ENCODE data around the gene TMEM86A.

DNA sequence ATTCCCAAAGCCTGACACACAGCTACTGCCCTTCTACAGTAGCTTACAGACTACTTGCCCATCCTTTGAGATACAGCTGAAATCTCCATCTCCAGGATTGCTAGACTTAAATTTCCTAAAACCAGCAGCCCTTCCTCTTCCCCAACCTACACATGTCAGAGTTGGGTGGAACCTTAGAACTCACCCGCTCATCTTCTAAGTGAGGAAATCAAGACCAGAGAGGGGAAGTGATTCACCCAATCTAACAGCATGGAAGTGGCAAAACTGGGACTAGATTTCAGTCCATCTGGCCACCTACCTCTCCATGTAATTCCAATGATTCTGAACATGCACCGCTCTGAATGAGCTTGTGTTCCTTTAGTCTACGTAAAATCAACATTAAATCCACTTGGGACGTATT is 1.0 kb upstream of the TMEM86A start:
- TF ChIP-seq, protein P1, sequence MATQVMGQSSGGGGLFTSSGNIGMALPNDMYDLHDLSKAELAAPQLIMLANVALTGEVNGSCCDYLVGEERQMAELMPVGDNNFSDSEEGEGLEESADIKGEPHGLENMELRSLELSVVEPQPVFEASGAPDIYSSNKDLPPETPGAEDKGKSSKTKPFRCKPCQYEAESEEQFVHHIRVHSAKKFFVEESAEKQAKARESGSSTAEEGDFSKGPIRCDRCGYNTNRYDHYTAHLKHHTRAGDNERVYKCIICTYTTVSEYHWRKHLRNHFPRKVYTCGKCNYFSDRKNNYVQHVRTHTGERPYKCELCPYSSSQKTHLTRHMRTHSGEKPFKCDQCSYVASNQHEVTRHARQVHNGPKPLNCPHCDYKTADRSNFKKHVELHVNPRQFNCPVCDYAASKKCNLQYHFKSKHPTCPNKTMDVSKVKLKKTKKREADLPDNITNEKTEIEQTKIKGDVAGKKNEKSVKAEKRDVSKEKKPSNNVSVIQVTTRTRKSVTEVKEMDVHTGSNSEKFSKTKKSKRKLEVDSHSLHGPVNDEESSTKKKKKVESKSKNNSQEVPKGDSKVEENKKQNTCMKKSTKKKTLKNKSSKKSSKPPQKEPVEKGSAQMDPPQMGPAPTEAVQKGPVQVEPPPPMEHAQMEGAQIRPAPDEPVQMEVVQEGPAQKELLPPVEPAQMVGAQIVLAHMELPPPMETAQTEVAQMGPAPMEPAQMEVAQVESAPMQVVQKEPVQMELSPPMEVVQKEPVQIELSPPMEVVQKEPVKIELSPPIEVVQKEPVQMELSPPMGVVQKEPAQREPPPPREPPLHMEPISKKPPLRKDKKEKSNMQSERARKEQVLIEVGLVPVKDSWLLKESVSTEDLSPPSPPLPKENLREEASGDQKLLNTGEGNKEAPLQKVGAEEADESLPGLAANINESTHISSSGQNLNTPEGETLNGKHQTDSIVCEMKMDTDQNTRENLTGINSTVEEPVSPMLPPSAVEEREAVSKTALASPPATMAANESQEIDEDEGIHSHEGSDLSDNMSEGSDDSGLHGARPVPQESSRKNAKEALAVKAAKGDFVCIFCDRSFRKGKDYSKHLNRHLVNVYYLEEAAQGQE (IDR thresholded peaks at IDR 0.05; ENCODE audit: insufficient replicate concordance, low read depth), result no peak
- TF ChIP-seq CTCF (IDR thresholded peaks at IDR 0.05; ENCODE audit: insufficient read depth, low read length) (no peak), POLR2AphosphoS5 (IDR thresholded peaks at IDR 0.05; ENCODE audit: low read depth) (no peak), SPI1 (IDR thresholded peaks at IDR 0.05; ENCODE audit: borderline replicate concordance, low read depth) (peak; percentile 38; the same call in 1 of the 2 replicates)
